SKM-1 (cell line): ENCODE results near the gene PLEKHG5.
"Not testable (repeated sequence)": the region's sequence is repeated elsewhere in the genome, so short reads cannot be mapped to it uniquely, and the experiment has no call there.

ENCODE experiments used
- DNase-seq: peaks from one replicate; lab custom pipeline; 2025; ENCODE audit not compliant: unreplicated experiment; lab: John Stamatoyannopoulos, UW

The PLEKHG5 gene

DNA sequence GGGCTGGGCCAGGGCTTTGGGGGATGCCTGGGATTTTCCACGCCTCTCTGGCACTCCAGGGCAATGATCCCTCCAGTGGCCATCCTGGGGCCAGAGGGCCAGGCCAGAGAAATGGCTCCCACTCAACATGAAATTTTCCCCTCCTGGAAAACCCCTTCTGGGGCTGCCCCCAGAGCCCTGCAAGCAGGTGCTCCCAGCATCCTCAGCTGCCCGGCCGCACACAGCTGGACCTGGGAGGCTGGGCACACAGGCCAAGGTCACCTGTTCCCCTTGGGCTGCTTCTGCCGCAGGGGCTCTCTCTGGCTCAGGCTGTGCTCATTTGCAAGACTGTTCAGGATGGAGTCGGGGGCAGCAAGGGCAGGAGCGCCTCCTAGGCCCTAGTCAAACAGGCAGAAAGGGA lies 63.0 kb downstream of the PLEKHG5 start:
- DNase-seq: not testable (repeated sequence)

DNA sequence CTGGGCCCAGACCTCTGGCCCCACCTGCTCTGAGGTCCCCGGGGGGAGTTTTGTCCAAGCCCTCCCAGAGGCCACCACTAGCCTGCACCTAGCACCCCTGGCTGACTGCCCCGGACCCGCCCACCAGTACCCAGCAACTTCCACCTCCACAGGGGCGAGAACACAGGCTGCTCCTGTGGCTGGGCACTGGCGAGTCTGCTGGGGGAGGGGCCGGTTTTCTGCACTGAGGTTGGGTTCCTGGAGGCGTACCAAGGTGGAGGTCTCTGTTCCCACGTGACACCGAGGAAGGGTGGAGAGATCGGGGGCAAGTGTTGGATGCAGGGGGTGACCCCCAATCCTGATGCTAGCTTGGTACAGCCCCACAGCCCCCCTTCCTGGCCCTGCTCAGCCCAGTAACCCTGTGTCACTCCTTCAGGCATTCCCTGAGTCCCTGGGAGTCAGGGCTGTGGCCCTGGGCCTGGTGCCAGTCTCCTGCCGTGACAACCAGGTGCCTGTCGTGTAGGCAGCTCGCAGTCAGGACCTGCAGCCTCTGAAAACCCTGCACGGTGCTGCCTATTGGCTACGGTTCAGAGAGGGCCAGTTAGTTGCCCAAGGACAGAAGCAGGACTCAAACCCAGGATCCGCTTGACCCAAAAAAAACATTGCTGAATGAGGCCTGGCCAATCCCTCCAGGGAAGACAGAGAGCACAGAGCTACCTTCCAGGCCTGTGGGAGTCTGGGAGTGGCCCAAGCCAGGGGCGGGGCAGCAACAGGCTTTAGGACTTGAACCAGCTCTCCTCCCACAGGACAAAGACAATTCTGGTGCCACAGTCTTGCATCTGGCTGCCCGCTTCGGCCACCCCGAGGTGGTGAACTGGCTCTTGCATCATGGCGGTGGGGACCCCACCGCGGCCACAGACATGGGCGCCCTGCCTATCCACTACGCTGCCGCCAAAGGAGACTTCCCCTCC lies 63.8 kb downstream of the PLEKHG5 start:
- no peak for DNase-seq

DNA sequence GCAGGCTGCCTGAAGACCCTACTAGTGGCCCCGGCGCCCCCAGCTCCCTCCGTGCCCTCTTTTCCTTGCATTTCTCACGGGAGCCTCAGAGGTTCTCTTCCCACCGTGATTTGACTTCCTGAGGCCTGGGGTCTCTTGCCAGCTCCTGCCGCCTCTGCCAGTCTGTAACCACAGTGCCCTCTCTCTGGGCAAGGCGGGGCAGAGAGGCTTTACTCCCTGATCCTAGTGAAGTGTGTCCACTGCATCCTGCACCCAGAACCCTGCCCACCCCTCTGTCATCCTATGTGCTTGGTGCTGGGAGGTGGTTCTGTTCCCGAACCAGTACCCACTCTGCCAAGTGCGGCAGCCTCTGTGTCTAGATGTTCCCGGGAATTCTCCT lies 64.5 kb downstream of the PLEKHG5 start:
- DNase-seq: no peak

DNA sequence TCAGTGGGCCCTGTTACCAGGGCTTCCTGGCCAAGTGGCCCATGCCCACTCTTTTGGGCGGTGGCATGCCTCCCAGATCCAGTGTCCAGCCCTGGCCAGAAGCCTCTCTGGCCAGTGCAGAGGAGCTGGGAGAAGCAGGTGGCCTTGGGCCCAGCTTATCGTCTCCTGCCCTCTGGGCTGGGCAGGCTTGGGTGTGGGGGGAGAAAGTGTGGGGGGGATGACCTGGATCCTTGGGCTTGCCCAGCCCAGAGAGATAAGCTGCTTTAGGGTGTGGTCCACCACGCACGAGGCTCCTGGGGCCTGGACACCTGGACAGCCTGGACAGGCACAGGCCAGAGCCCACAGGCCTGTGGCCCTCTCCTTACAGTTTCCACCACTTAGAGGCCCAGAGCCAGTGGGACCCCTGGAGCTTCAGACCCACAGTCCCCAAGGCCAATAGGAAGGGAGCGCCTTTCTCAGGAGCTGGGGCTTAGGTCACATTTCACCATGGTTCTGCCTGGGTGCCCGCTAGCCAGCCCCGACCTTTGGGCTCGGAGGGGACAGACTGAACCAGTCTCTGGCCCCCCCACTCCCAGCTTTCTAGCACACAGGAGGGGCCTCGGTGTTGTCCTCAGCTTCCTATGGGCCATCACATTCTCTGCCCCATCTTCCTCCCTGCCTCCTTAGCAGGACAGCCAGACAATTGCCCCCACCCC lies 65.0 kb downstream of the PLEKHG5 start:
- no peak for DNase-seq

DNA sequence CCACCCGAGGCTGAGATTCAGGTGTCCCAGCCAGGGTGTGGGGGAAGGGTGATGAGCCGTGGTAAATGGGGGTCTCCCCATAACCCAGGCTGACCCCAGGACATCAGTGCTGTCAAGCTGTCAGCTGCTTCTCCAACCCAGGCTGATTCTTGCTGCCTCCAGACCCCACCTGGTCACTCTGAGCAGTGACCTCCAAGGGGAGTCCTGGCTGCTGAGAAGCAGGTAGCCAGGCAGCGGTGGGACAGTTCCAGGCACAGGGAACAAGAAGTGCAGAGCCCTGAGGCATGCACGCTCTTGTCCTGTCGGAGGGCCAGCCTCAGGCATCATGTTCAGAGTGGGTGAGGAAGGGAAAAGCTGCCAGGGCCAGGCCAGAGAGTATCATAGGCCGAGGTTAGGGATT lies 65.8 kb downstream of the PLEKHG5 start:
- DNase-seq: no peak

DNA sequence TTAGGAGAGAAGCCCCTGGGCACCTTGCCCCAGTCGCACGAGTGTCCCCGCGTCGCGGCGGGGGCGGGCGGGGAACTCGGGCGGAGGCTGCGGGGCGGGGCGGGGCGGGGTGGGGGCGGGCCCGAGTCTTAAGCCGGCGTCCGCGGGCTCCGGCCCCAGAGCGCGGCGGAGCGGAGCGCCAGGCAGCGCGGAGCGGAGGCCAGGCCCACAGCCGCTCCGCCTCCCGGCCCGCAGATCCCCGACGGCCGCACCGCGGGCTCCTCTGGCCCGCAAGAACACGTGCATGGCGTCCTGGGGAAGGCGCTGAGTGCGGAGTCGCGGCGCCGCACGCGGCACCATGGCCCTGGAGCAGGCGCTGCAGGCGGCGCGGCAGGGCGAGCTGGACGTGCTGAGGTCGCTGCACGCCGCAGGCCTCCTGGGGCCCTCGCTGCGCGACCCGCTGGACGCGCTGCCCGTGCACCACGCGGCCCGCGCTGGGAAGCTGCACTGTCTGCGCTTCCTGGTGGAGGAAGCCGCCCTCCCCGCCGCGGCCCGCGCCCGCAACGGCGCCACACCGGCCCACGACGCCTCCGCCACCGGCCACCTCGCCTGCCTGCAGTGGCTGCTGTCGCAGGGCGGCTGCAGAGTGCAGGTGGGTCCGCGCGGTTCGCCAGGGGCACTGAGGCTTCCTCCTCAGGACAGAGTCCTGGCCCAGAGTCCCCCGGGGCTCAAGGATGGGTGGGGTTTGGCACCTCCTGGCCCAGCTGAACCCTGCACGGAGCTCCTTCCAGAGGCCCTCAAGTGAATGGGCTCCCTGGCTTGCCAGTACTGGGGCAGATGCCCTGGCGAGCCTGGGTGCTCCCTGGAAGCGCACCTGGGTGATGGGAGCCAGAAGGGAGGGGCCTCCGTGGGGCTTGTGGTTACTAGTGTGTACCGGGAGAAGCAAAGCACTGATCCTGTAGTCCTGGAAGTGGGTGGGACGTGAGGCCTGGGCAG lies 66.6 kb downstream of the PLEKHG5 start, which contains the start of gene ESPN:
Gene ESPN, plus strand, starts transcription at position 158 of the 975 bp plus-strand sequence. Its CDS starts 180 bp downstream, at position 338.
- DNase-seq: no peak

DNA sequence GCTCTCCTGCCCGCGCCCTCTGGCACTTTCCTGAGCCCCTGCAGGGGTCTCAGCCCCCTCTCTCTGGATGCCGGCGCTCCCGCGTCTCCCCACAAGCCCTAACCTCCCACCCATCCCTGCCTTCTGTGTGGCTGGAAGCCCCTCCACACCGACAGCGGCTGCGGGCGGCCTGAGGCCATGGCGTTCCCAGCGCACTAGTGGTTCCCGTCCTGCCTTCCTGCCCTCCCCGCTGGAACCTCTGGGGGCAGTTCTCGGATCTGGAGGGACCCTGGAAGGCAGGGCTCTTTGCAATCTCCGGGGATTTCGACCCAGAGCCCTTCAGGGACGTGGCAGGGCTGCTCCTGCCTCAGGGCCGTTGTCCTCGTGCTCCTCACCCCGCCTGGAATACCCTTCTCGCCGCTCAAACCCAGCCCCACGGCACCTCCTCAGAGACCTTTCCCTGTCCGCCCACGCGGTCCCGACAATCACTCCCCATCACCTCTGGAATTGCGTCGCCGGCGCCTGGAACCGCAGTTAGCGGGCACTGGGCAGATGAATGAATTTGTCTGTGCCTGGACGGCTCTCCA lies 67.4 kb downstream of the PLEKHG5 start:
- no peak for DNase-seq

- peak; percentile 4 for DNase-seq
Observed at GRCh38 chr1:6423321-6423999, 68.0 kb downstream of the PLEKHG5 start.

DNA sequence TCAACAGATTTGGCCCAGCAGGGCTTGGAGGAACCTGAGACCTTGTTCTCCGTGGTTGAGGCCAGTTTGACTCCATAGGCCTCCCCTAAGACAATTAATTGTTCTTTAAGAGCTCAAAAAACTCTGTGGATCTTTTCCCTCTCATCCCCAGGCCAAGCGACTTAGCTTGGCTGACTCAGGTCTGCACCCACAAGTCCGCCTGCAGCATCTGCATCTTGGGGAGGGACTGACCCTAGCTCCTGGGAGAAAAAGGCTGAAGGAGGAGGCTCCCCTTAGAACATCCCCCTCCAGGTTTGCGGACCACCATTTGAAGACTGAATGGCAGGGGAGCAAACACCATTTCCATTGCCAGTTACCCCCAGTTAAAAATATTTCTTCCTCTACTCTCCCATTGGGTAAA lies 70.2 kb downstream of the PLEKHG5 start:
- DNase-seq: no peak

GRCh38 chr1:6420454-6421042 lies 70.9 kb downstream of the PLEKHG5 start:
- DNase-seq: no peak

- no peak for DNase-seq
Observed at GRCh38 chr1:6419804-6420453, 71.5 kb downstream of the PLEKHG5 start, which contains the start of gene HES2. Gene HES2 (minus strand): TSS chr1:6419919. CDS start chr1:6419820, 99 bp downstream.

- no peak for DNase-seq
Observed at GRCh38 chr1:6419397-6419803, 72.1 kb downstream of the PLEKHG5 start.

DNA sequence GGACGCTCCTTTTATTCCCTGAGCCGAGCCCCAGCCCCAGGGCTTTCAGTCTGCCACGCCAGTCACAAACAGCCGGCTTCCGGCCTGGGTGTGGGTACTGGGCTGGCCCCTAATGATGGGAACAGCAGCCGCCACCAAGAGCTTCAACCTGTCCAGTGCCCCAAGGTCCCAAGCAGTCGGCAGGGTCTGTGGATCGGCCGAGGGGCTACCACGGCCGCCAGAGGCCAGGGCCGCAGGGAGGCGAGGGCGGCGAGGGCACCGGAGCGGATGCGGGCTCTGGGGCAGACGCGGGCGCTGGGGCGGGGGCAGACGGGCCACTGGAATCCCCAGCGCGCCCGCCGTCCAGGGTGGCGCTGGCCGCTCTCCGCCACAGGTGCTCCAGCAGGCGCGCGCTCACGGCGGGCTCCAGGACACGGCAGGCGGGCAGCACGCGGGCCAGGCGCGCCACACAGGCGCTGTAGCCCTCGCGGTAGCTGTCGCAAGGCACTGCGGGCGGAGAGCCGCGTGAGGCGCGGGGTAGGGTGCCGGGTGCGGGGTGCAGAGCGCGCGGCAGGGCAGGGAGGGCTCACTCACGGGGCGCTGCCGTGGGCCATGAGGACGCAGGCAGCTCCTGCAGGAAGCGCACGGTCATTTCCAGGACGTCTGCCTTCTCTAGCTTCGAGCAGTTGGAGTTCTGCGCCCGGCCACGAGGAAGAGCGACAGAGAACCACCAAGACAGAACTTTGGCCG lies 72.6 kb downstream of the PLEKHG5 start:
- no peak for DNase-seq

DNA sequence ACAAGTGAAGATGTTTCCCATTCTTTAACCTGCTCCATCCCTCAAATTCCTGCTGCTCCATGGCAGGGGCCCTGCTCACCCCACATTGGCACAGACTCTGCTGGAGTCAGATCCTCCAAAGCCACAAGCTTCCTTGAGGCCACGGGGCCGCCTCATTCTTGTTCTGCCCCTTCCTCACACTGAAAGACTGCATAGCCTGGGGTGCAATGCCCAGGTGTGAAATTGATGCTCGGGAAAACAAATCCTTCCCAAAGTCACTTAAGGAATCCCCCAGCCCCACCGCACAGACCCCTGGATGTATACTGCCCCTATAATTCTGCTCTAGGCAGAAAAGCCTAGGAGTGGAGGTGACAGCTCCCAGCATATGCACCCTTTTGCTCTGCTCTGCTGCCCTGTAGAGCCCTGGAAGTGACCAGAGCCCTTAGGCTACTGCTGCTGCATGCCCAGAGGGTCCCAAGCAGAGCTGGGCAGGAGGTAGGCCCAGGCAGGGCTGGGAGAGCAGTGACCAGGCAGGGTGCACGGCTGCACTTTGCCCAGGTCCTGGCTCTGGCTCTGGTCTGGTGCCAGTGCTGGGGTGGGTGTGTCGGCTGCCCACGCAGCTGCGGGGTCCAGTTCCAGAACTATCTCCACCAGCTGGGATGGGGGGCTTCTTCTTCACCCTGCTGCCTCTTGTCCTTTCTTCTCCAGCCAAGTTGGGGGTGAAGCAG lies 73.4 kb downstream of the PLEKHG5 start:
- no peak for DNase-seq
